GM23338 (cell line): Measurements from ENCODE around the gene CXorf66. TPM values are rescaled to one million over a fixed set of nuclear protein-coding genes. Genes with fewer than 3 reads are reported as not detected.

Experiments
- ATAC-seq: fragments of 200-7000 bp; cut with Tn5 transposase; 3 replicates; pipeline ENCODE4 v1.9.1; 2020
- DNase-seq: peaks from one replicate; pipeline ENCODE4 v3.0.0-alpha.2; 2015; ENCODE audit warnings: low spot score
- H2AFZ ChIP-seq: fragments of 200-600 bp; sonication (generic); 2 replicates; pipeline ENCODE4 v1.8.0; 2016; ENCODE audit warnings: antibody characterized with exemption, mild to moderate bottlenecking, moderate library complexity
- H3F3A ChIP-seq: fragments of 200-600 bp; sonication (generic); replicated peaks from 2 replicates; pipeline ENCODE4 v1.8.0; 2017; ENCODE audit warnings: antibody characterized with exemption, mixed run types, low read depth
- H3K27ac ChIP-seq: fragments of 200-600 bp; sonication (generic); 2 replicates; pipeline ENCODE4 v1.6.1; 2016; ENCODE audit warnings: low read depth
- H3K27me3 ChIP-seq: fragments of 200-600 bp; sonication (generic); 2 replicates; pipeline ENCODE4 v1.8.0; 2016; ENCODE audit warnings: mild to moderate bottlenecking, mixed run types, moderate library complexity; ENCODE audit not compliant: insufficient read depth
- H3K36me3 ChIP-seq: fragments of 200-600 bp; sonication (generic); 2 replicates; pipeline ENCODE4 v1.8.0; 2016; ENCODE audit warnings: mild to moderate bottlenecking; ENCODE audit not compliant: insufficient read depth
- H3K4me1 ChIP-seq: fragments of 200-600 bp; sonication (generic); 2 replicates; pipeline ENCODE4 v1.8.0; 2016; ENCODE audit warnings: mild to moderate bottlenecking, moderate library complexity; ENCODE audit not compliant: insufficient read depth
- H3K4me2 ChIP-seq: fragments of 200-600 bp; sonication (generic); 2 replicates; pipeline ENCODE4 v1.7.1; 2017; ENCODE audit warnings: mixed run types
- H3K4me3 ChIP-seq: fragments of 200-600 bp; sonication (generic); 2 replicates; pipeline ENCODE4 v1.6.1; 2016; ENCODE audit warnings: mixed run types
- H3K79me2 ChIP-seq: fragments of 200-600 bp; sonication (generic); replicated peaks from 2 replicates; pipeline ENCODE4 v1.8.0; 2017; ENCODE audit warnings: mild to moderate bottlenecking; ENCODE audit not compliant: insufficient read depth
- H3K9me2 ChIP-seq: fragments of 200-600 bp; sonication (generic); 2 replicates; pipeline ENCODE4 v1.8.0; 2017; ENCODE audit not compliant: insufficient read depth
- H4K20me1 ChIP-seq: fragments of 200-600 bp; sonication (generic); replicated peaks from 2 replicates; pipeline ENCODE4 v1.8.0; 2017; ENCODE audit warnings: mild to moderate bottlenecking; ENCODE audit not compliant: insufficient read depth
- H3K27ac Mint-ChIP-seq: 2 replicates; pipeline ENCODE4 v1.8.0; 2020; ENCODE audit warnings: inconsistent platforms, mild to moderate bottlenecking, moderate library complexity, mixed read lengths
- H3K27me3 Mint-ChIP-seq: 3 replicates; pipeline ENCODE4 v1.8.0; 2022; ENCODE audit warnings: low read depth, mild to moderate bottlenecking, moderate library complexity, mixed read lengths, inconsistent platforms; ENCODE audit not compliant: insufficient read depth, poor library complexity
- H3K36me3 Mint-ChIP-seq: 3 replicates; pipeline ENCODE4 v1.8.0; 2021; ENCODE audit warnings: low read depth, mild to moderate bottlenecking, inconsistent platforms, moderate library complexity, mixed read lengths
- H3K4me1 Mint-ChIP-seq: 3 replicates; pipeline ENCODE4 v1.8.0; 2020; ENCODE audit warnings: mild to moderate bottlenecking, inconsistent platforms, mixed read lengths
- H3K4me3 Mint-ChIP-seq: 3 replicates; pipeline ENCODE4 v1.8.0; 2021; ENCODE audit warnings: moderate library complexity, mild to moderate bottlenecking, inconsistent platforms, mixed read lengths
- H3K9me3 Mint-ChIP-seq: 3 replicates; pipeline ENCODE4 v1.8.0; 2020; ENCODE audit warnings: moderate library complexity, mild to moderate bottlenecking, inconsistent platforms, mixed read lengths
- CREB1 ChIP-seq: fragments of 250-450 bp; sonication (Bioruptor Pico); IDR thresholded peaks from 2 replicates; pipeline ENCODE4 v1.5.0; 2020; ENCODE audit warnings: low read depth, mild to moderate bottlenecking, moderate library complexity
- EZH2 ChIP-seq: fragments of 200-600 bp; sonication (generic); IDR thresholded peaks from one replicate; pipeline ENCODE4 v1.8.0; 2017; ENCODE audit warnings: antibody characterized with exemption, mild to moderate bottlenecking, low read depth; ENCODE audit not compliant: unreplicated experiment
- EZH2phosphoT487 ChIP-seq: fragments of 200-600 bp; sonication (generic); IDR thresholded peaks from one replicate; pipeline ENCODE4 v1.8.1; 2018; ENCODE audit warnings: antibody characterized with exemption; ENCODE audit not compliant: unreplicated experiment
- JUNB ChIP-seq: IDR thresholded peaks from one replicate; pipeline ENCODE4 v1.6.1; 2016; ENCODE audit warnings: antibody characterized with exemption; ENCODE audit not compliant: unreplicated experiment
- NANOG ChIP-seq: IDR thresholded peaks from 2 replicates; pipeline ENCODE4 v1.6.1; 2016; ENCODE audit warnings: antibody characterized with exemption, borderline replicate concordance
- STAT1 ChIP-seq: IDR thresholded peaks from one replicate; pipeline ENCODE4 v1.6.1; 2016; ENCODE audit warnings: antibody characterized with exemption; ENCODE audit not compliant: unreplicated experiment
- ZNF331 ChIP-seq: fragments of 250-450 bp; sonication (Bioruptor Pico); IDR thresholded peaks from 2 replicates; pipeline ENCODE4 v1.5.0; 2020; ENCODE audit warnings: low read depth, mild to moderate bottlenecking, moderate library complexity
- polyA plus RNA-seq: library from polyadenylated mRNA; unstranded; fragments of >200 nt; fragmentation: Nextera tagmentation; extraction: Ambion mirVana; gene quantifications from 2 replicates; pipeline ENCODE4 v1.2.1, GENCODE V29; 2016
- total RNA-seq: library from RNA; depleted of rRNA; stranded (reverse); fragments of >200 nt; shearing (Covaris generic); gene quantifications from 2 replicates; pipeline ENCODE4 v1.2.3, GENCODE V29; 2014
- TF ChIP-seq, protein P1 (sequence below): fragments of 250-450 bp; sonication (Bioruptor Pico); IDR thresholded peaks from 2 replicates; pipeline ENCODE4 v1.5.0; 2020; ENCODE audit warnings: mild to moderate bottlenecking, moderate library complexity
- TF ChIP-seq, protein P2 (sequence below): IDR thresholded peaks from one replicate; pipeline ENCODE4 v1.6.1; 2018; ENCODE audit warnings: antibody characterized with exemption; ENCODE audit not compliant: unreplicated experiment
- TF ChIP-seq, protein P3 (sequence below): IDR thresholded peaks from 2 replicates; pipeline ENCODE4 v1.6.1; 2016; ENCODE audit warnings: antibody characterized with exemption

CXorf66 gene
- total and polyA plus RNA-seq, 2 experiments from 2014 or later = not detected

GRCh38 chrX:139930401-139930800 lies 34.9 kb downstream of the CXorf66 start (continued):
- TF ChIP-seq JUNB = no peak

- Histone ChIP-seq H3K4me1 (peaks cover 26% of the 10 kb centered on the region; the same call in 1 of the 2 replicates), H3K79me2 (peaks cover 66% of the 10 kb centered on the region), H3K4me2 (peak overlapping the region; percentile 86; the same call in 1 of the 2 replicates), H3K4me3 (peak overlapping the region; percentile 71; the same call in 1 of the 2 replicates), H3K27ac (no peak overlapping the region), H3K27me3 (peaks cover 3% of the 10 kb centered on the region; the same call in 1 of the 2 replicates), H3K36me3 (no peaks in the 10 kb centered on the region), H3F3A (no peaks in the 10 kb centered on the region), H3K9me2 (no peaks in the 10 kb centered on the region), H4K20me1 (peaks cover 11% of the 10 kb centered on the region), H2AFZ (no peak overlapping the region)
- DNase-seq = no peak
- no peaks in the 10 kb centered on the region for H3K9me3 Mint-ChIP-seq
- no peak overlapping the region for H3K27ac Mint-ChIP-seq
- H3K27me3 Mint-ChIP-seq = no peaks in the 10 kb centered on the region
- ATAC-seq = no peak
- no peaks in the 10 kb centered on the region for H3K36me3 Mint-ChIP-seq
- TF ChIP-seq JUNB = no peak
- H3K4me3 Mint-ChIP-seq = peak overlapping the region; percentile 79
- peaks cover 33% of the 10 kb centered on the region for H3K4me1 Mint-ChIP-seq
These were observed 35.4 kb downstream of the CXorf66 start for GRCh38 chrX:139929876-139930275.

DNA sequence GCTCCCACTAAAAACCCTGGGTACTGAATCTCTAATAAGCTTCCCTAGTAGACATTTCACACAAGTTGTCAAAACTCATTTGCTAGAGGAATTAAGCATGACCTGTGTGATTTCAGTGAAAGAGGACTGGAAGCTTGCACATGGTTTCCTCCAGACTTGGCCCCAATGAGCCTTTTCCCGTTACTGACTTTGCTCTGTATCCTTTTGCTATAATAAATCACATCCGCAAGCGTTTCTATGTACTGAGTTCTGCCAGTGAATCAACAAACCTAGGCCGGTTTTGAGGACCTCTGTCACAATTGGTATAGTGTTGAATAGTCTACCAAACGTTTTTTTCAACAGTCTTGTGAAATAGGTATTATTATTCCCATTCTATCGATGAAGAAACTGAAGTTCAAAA lies 40.6 kb downstream of the CXorf66 start:
- H3K4me3 ChIP-seq = no peak overlapping the region
- H3K9me2 ChIP-seq = no peaks in the 10 kb centered on the region
- H3K36me3 ChIP-seq = no peaks in the 10 kb centered on the region
- Mint-ChIP-seq H3K27me3 (no peaks in the 10 kb centered on the region), H3K36me3 (no peaks in the 10 kb centered on the region; the same call in 2 of the 3 replicates), H3K4me3 (no peak overlapping the region), H3K4me1 (peaks cover 26% of the 10 kb centered on the region), H3K27ac (no peak overlapping the region), H3K9me3 (no peaks in the 10 kb centered on the region)
- no peaks in the 10 kb centered on the region for H3K27me3 ChIP-seq
- peaks cover 83% of the 10 kb centered on the region for H3K79me2 ChIP-seq
- no peak for DNase-seq
- no peak for ATAC-seq
- no peak overlapping the region for H2AFZ ChIP-seq
- peaks cover 15% of the 10 kb centered on the region for H4K20me1 ChIP-seq
- peaks cover 22% of the 10 kb centered on the region; the same call in 1 of the 2 replicates for H3K4me1 ChIP-seq
- no peak overlapping the region for H3K27ac ChIP-seq
- TF ChIP-seq EZH2 (no peak), CREB1 (CRISPR knock-in tag) (no peak), ZNF331 (no peak), NANOG (no peak), EZH2phosphoT487 (no peak), JUNB (no peak), STAT1 (no peak)
- TF ChIP-seq, protein P1, sequence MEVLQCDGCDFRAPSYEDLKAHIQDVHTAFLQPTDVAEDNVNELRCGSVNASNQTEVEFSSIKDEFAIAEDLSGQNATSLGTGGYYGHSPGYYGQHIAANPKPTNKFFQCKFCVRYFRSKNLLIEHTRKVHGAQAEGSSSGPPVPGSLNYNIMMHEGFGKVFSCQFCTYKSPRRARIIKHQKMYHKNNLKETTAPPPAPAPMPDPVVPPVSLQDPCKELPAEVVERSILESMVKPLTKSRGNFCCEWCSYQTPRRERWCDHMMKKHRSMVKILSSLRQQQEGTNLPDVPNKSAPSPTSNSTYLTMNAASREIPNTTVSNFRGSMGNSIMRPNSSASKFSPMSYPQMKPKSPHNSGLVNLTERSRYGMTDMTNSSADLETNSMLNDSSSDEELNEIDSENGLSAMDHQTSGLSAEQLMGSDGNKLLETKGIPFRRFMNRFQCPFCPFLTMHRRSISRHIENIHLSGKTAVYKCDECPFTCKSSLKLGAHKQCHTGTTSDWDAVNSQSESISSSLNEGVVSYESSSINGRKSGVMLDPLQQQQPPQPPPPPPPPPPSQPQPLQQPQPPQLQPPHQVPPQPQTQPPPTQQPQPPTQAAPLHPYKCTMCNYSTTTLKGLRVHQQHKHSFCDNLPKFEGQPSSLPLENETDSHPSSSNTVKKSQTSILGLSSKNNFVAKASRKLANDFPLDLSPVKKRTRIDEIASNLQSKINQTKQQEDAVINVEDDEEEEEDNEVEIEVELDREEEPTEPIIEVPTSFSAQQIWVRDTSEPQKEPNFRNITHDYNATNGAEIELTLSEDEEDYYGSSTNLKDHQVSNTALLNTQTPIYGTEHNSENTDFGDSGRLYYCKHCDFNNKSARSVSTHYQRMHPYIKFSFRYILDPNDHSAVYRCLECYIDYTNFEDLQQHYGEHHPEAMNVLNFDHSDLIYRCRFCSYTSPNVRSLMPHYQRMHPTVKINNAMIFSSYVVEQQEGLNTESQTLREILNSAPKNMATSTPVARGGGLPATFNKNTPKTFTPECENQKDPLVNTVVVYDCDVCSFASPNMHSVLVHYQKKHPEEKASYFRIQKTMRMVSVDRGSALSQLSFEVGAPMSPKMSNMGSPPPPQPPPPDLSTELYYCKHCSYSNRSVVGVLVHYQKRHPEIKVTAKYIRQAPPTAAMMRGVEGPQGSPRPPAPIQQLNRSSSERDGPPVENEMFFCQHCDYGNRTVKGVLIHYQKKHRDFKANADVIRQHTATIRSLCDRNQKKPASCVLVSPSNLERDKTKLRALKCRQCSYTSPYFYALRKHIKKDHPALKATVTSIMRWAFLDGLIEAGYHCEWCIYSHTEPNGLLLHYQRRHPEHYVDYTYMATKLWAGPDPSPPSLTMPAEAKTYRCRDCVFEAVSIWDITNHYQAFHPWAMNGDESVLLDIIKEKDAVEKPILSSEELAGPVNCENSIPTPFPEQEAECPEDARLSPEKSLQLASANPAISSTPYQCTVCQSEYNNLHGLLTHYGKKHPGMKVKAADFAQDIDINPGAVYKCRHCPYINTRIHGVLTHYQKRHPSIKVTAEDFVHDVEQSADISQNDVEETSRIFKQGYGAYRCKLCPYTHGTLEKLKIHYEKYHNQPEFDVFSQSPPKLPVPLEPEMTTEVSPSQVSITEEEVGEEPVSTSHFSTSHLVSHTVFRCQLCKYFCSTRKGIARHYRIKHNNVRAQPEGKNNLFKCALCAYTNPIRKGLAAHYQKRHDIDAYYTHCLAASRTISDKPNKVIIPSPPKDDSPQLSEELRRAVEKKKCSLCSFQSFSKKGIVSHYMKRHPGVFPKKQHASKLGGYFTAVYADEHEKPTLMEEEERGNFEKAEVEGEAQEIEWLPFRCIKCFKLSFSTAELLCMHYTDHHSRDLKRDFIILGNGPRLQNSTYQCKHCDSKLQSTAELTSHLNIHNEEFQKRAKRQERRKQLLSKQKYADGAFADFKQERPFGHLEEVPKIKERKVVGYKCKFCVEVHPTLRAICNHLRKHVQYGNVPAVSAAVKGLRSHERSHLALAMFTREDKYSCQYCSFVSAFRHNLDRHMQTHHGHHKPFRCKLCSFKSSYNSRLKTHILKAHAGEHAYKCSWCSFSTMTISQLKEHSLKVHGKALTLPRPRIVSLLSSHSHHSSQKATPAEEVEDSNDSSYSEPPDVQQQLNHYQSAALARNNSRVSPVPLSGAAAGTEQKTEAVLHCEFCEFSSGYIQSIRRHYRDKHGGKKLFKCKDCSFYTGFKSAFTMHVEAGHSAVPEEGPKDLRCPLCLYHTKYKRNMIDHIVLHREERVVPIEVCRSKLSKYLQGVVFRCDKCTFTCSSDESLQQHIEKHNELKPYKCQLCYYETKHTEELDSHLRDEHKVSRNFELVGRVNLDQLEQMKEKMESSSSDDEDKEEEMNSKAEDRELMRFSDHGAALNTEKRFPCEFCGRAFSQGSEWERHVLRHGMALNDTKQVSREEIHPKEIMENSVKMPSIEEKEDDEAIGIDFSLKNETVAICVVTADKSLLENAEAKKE (CRISPR knock-in tag) = no peak
- TF ChIP-seq, protein P2, sequence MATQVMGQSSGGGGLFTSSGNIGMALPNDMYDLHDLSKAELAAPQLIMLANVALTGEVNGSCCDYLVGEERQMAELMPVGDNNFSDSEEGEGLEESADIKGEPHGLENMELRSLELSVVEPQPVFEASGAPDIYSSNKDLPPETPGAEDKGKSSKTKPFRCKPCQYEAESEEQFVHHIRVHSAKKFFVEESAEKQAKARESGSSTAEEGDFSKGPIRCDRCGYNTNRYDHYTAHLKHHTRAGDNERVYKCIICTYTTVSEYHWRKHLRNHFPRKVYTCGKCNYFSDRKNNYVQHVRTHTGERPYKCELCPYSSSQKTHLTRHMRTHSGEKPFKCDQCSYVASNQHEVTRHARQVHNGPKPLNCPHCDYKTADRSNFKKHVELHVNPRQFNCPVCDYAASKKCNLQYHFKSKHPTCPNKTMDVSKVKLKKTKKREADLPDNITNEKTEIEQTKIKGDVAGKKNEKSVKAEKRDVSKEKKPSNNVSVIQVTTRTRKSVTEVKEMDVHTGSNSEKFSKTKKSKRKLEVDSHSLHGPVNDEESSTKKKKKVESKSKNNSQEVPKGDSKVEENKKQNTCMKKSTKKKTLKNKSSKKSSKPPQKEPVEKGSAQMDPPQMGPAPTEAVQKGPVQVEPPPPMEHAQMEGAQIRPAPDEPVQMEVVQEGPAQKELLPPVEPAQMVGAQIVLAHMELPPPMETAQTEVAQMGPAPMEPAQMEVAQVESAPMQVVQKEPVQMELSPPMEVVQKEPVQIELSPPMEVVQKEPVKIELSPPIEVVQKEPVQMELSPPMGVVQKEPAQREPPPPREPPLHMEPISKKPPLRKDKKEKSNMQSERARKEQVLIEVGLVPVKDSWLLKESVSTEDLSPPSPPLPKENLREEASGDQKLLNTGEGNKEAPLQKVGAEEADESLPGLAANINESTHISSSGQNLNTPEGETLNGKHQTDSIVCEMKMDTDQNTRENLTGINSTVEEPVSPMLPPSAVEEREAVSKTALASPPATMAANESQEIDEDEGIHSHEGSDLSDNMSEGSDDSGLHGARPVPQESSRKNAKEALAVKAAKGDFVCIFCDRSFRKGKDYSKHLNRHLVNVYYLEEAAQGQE = no peak
- TF ChIP-seq, protein P3, sequence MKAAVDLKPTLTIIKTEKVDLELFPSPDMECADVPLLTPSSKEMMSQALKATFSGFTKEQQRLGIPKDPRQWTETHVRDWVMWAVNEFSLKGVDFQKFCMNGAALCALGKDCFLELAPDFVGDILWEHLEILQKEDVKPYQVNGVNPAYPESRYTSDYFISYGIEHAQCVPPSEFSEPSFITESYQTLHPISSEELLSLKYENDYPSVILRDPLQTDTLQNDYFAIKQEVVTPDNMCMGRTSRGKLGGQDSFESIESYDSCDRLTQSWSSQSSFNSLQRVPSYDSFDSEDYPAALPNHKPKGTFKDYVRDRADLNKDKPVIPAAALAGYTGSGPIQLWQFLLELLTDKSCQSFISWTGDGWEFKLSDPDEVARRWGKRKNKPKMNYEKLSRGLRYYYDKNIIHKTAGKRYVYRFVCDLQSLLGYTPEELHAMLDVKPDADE = no peak
- no peak overlapping the region for H3K4me2 ChIP-seq
- H3F3A ChIP-seq = no peaks in the 10 kb centered on the region
